ENCODE measurements around the gene SLC11A1.
A peak's percentile ranks its signal among the peaks of the same experiment; 100 is the strongest.

Gene SLC11A1

DNA sequence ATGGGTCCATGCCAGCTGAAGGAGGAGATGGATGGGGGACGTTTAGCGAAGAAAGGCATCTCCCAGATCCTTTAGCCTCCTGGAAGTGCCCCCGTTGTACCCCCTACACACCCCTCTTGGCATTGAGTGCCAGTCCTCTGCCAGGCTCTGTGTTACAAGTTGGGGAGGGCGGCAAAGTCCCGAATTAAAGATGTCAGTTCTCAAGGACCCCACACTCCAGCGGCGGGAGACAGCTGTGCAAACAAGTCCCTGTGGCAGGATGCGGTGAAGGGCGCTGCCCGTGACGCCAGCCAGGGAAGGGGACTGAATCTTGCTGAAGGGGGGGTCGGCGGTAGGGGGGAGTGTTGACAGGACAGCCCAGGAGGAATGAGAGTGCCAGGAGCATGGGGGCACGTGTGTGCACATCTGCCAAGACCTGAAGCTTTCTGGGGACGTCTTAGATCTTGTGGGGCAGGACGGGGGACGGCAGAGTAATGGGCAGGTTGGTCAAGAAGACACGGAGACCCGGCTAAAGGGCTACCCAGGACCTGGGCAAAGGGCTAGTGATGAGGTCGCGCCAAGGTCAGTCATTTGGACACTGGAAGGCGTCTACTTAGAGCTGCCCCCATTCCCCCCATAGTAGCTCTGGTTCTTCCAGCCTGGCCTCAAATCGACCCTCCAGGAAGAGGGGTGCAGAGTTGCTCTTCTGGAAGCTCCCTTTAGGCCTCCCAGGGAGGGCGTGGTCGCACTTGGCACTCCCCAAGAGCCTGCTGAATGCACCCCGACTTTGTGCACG is 14.8 kb downstream of the SLC11A1 start:
- peaks cover 8% of the 10 kb centered on the region; the same call in 1 of the 2 replicates for H3K4me1 ChIP-seq (ENCODE audit: insufficient read depth, low read length)
- no peak overlapping the region for H3K27ac ChIP-seq (ENCODE audit: low read length)
- no peaks in the 10 kb centered on the region for H3K9me3 ChIP-seq (ENCODE audit: insufficient read depth, low read depth, low read length)
- peak overlapping the region; percentile 96; the same call in 1 of the 2 replicates for H3K9ac ChIP-seq (ENCODE audit: low read depth, low read length)
- 0 out of 2 replicates have a peak, but pooled peaks cover under 1% of the 10 kb centered on the region for H3K36me3 ChIP-seq (ENCODE audit: insufficient read depth, low read depth, low read length)
- H3K27me3 ChIP-seq (ENCODE audit: insufficient read depth, low read length) = peaks cover 55% of the 10 kb centered on the region
- peak overlapping the region; percentile 94 for H3K4me3 ChIP-seq (ENCODE audit: low read length)

DNA sequence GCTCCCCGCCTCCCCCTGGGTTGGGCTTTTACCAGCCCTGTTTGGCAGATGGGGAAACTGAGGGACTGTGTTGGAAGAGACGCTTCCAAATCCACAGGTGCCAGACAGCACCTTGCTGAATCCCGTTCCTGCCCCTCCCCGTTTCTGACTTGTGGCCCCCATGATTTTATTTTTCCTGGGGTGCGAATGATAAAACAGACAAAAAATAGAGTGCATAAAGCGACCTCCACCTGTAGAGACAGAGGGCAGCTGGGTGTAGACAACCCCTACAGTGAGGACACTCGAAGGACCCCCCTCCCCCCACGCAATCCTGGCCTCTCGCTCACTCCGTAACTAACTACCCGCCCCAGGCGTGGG is 15.4 kb downstream of the SLC11A1 start:
- H3K4me3 ChIP-seq (ENCODE audit: low read length) = peak overlapping the region; percentile 94
- peaks cover 8% of the 10 kb centered on the region; the same call in 1 of the 2 replicates for H3K4me1 ChIP-seq (ENCODE audit: insufficient read depth, low read length)
- H3K9ac ChIP-seq (ENCODE audit: low read depth, low read length) = no peak overlapping the region
- 0 out of 2 replicates have a peak, but pooled peaks cover 6% of the 10 kb centered on the region for H3K36me3 ChIP-seq (ENCODE audit: insufficient read depth, low read depth, low read length)
- no peaks in the 10 kb centered on the region for H3K9me3 ChIP-seq (ENCODE audit: insufficient read depth, low read depth, low read length)
- peaks cover 55% of the 10 kb centered on the region for H3K27me3 ChIP-seq (ENCODE audit: insufficient read depth, low read length)
- no peak overlapping the region for H3K27ac ChIP-seq (ENCODE audit: low read length)

DNA sequence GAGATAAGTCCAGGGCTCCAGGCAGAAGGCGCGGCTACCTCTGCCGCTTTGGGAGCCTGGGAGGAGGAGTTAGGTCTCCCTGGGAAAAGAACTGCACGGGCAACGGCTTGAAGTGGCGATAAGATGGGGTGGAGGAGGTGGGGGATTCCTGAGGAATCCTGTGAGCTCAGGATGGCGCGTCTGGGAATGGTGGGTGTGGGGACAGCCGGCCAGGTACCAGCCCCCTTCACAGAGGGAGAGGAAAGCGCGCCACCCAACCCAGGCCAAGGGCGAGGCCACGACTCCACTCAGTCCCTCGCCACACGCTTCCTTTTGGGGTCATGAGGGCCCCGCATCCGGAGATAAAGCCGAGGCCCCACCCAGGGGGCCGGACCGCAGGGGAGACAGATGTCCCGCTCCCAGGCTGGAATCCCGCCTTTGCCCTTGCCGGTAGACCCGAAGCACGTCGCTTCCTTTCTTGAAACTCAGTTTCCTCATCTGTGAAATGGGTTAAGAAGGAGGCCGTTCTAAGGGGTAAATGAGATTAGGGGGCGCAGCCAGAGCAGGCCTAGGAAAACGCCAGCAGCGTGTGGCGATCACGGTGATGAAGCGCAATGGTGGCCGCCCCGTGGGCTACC is 15.9 kb downstream of the SLC11A1 start:
- Histone ChIP-seq H3K9me3 (ENCODE audit: insufficient read depth, low read depth, low read length) (no peaks in the 10 kb centered on the region), H3K27me3 (ENCODE audit: insufficient read depth, low read length) (peaks cover 55% of the 10 kb centered on the region), H3K4me3 (ENCODE audit: low read length) (peak overlapping the region; percentile 94), H3K27ac (ENCODE audit: low read length) (no peak overlapping the region), H3K4me1 (ENCODE audit: insufficient read depth, low read length) (peaks cover 8% of the 10 kb centered on the region; the same call in 1 of the 2 replicates), H3K9ac (ENCODE audit: low read depth, low read length) (no peak overlapping the region), H3K36me3 (ENCODE audit: insufficient read depth, low read depth, low read length) (0 out of 2 replicates have a peak, but pooled peaks cover 6% of the 10 kb centered on the region)

DNA sequence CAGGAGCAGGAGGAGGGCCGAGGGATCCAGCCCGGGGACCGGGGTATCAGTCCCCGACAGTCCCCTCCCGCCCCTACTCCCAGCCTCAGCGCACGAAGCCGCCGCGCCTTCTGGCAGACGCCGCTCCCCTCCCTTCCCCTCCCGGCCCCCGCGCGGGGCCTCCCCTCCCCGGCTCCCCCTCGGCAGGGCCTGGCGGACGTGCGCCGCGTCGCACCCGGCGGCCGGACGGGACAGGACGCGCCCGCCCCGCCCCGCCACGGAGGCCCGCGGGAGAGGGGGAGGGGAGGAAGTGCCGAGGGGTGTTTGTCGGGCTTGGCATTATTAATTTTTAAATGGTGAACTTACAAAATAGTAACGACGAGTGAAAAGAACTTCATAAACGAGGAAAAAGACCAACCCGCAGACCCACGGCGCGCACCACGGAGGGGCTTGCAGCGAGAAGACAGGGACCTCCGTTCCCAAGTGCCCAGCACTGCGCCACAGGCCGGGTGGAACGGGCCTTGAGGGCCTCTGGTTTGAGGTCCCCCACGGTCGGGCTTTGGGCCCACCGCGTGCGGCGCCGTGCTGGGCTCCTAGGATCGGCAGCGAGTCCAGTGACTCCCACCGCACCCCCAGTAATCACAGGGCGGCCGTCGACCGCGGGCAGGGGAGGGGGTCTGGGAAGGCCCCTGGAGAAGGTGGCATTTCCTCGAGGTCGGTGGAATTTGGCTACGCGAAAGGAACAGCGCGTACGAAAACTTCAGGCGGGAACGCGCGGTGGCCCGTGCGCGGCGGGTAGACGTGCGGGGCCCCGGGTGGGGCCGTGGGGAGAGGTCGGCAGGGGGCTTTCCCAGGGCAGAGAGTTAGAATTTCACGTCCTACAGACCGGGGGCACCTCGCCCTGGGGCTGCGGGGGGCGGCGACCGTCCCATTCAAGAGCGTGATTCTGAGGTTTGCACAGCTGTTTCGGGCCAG is 16.6 kb downstream of the SLC11A1 start:
- Histone ChIP-seq H3K9ac (ENCODE audit: low read depth, low read length) (no peak overlapping the region; the same call in 1 of the 2 replicates), H3K9me3 (ENCODE audit: insufficient read depth, low read depth, low read length) (no peaks in the 10 kb centered on the region)

DNA sequence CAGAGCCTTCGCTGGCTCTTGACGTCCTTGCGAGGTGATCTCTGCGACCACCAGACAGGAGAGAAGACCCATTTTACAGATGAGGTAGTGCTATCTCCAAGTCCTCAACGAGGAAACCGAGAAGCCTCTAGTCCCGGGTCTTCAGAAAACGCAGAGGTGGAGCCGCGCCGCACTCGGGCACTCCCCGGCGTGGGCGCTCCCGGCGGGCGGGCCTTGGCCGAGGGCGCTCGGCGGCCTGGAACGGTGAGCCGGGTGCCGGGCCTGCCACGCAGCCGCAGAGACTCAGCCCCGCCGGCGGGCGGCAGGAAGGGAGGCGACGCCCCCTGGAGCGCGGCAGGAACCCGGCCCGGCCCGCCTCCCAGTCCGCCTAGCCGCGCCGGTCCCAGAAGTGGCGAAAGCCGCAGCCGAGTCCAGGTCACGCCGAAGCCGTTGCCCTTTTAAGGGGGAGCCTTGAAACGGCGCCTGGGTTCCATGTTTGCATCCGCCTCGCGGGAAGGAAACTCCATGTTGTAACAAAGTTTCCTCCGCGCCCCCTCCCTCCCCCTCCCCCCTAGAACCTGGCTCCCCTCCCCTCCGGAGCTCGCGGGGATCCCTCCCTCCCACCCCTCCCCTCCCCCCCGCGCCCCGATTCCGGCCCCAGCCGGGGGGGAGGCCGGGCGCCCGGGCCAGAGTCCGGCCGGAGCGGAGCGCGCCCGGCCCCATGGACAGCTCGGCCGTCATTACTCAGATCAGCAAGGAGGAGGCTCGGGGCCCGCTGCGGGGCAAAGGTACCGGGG is 17.5 kb downstream of the SLC11A1 start, which contains the start of gene CTDSP1:
Gene CTDSP1 (plus strand): TSS at position 478 of the 776 bp plus-strand sequence. CDS start 223 bp downstream, at position 701.
- Histone ChIP-seq H3K27ac (ENCODE audit: low read length) (peak within 1 kb of the TSS; percentile 65), H3K9me3 (ENCODE audit: insufficient read depth, low read depth, low read length) (no peaks in the 10 kb centered on the region), H3K4me3 (ENCODE audit: low read length) (peak within 1 kb of the TSS; percentile 94), H3K36me3 (ENCODE audit: insufficient read depth, low read depth, low read length) (peaks cover 20% of the 10 kb centered on the region), H3K4me1 (ENCODE audit: insufficient read depth, low read length) (peaks cover 8% of the 10 kb centered on the region; the same call in 1 of the 2 replicates), H3K27me3 (ENCODE audit: insufficient read depth, low read length) (peaks cover 47% of the 10 kb centered on the region), H3K9ac (ENCODE audit: low read depth, low read length) (peak within 1 kb of the TSS; percentile 64; the same call in 1 of the 2 replicates)

More for the DNA sequence above, 16.6 kb downstream of the SLC11A1 start:
- peak overlapping the region; percentile 94 for H3K4me3 ChIP-seq (ENCODE audit: low read length)
- peaks cover 12% of the 10 kb centered on the region; the same call in 1 of the 2 replicates for H3K36me3 ChIP-seq (ENCODE audit: insufficient read depth, low read depth, low read length)
- peaks cover 55% of the 10 kb centered on the region for H3K27me3 ChIP-seq (ENCODE audit: insufficient read depth, low read length)
- H3K4me1 ChIP-seq (ENCODE audit: insufficient read depth, low read length) = peaks cover 8% of the 10 kb centered on the region; the same call in 1 of the 2 replicates
- H3K27ac ChIP-seq (ENCODE audit: low read length) = no peak overlapping the region

DNA sequence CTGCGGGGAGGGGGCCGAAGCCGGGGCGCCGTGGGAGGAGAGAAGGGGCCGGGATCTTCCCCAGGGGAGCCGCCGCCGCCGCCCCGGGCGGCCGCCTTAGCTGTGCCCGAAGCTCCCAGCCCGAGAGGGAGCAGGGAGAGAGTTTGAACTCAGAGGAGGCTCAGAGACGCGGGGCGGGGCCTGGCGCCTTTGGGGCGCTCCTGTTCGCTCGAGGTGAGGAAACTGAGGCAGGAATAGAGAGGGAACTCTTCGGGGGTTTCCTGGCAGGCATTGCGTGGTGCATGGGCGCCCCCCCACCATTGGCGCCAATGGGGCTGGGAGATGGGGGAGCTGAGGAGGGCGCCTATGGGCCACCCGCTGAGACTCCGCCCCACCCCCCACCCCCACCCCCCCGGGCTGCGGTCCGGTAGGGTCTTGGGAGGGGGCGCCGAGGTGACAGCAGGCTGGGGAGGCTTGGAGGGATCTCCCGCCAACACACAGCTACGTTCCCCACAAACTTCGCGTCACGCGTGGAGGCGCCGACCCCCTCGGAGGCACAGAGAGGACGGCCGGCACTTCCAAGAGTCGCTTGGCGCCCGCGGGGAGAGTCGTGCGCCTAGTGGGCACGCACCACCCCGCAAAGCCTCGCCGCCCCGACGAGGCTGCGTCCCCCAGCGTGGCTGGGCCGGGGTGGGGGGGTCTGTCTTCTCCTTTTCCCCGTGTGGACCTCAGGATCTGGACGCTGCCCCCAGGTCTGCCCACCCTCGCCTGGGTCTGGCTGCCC is 18.3 kb downstream of the SLC11A1 start:
- Histone ChIP-seq H3K4me1 (ENCODE audit: insufficient read depth, low read length) (peaks cover 14% of the 10 kb centered on the region; the same call in 1 of the 2 replicates), H3K27ac (ENCODE audit: low read length) (peak overlapping the region; percentile 65), H3K9ac (ENCODE audit: low read depth, low read length) (peak overlapping the region; percentile 64; the same call in 1 of the 2 replicates)

DNA sequence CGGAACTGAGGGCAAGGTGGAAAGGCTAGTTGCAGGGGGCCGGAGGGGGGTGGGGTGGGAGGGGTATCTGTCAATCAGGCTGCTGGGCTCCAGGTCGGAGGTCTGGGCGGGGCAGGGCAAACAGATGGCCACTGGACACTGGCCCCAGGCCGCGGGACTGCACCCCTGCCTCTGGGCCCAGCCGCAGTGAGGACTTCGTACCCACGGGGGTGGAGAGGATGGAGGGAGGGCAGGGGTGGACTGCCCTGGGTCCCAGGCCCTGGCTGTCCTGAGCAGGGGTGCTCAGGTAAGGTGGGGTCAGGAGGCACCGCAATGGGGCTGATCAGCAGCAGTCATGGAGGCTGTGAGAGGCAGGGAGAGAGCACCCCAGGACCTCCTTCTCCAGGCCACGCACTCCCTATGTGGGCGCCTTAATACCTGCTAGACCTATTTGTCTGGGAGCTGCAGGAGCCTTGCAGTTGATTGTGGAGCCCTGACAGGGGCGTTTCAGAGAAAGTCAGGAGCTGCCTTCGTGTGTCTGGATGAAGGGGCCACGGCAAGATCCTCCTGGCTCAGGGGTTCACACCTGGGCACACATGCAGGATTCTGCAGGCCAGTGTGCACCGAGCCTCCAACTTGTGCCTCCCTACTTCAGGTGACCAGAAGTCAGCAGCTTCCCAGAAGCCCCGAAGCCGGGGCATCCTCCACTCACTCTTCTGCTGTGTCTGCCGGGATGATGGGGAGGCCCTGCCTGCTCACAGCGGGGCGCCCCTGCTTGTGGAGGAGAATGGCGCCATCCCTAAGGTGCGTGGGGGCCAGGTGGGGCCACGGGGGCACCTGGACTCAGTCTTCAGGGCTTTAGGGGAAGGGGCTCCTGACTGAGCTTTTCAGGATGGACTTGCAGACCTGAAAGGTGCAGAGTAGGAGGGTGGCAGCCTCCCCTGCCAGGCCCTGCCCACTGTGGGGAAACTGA is 19.1 kb downstream of the SLC11A1 start:
- Histone ChIP-seq H3K27ac (ENCODE audit: low read length) (no peak overlapping the region), H3K9me3 (ENCODE audit: insufficient read depth, low read depth, low read length) (no peaks in the 10 kb centered on the region), H3K36me3 (ENCODE audit: insufficient read depth, low read depth, low read length) (peaks cover 21% of the 10 kb centered on the region), H3K27me3 (ENCODE audit: insufficient read depth, low read length) (peaks cover 34% of the 10 kb centered on the region), H3K4me1 (ENCODE audit: insufficient read depth, low read length) (peaks cover 18% of the 10 kb centered on the region; the same call in 1 of the 2 replicates), H3K4me3 (ENCODE audit: low read length) (peak overlapping the region; percentile 73), H3K9ac (ENCODE audit: low read depth, low read length) (no peak overlapping the region)

More for the DNA sequence above, 18.3 kb downstream of the SLC11A1 start:
- Histone ChIP-seq H3K4me3 (ENCODE audit: low read length) (peak overlapping the region; percentile 73), H3K9me3 (ENCODE audit: insufficient read depth, low read depth, low read length) (no peaks in the 10 kb centered on the region), H3K27me3 (ENCODE audit: insufficient read depth, low read length) (peaks cover 39% of the 10 kb centered on the region), H3K36me3 (ENCODE audit: insufficient read depth, low read depth, low read length) (peaks cover 21% of the 10 kb centered on the region)

DNA sequence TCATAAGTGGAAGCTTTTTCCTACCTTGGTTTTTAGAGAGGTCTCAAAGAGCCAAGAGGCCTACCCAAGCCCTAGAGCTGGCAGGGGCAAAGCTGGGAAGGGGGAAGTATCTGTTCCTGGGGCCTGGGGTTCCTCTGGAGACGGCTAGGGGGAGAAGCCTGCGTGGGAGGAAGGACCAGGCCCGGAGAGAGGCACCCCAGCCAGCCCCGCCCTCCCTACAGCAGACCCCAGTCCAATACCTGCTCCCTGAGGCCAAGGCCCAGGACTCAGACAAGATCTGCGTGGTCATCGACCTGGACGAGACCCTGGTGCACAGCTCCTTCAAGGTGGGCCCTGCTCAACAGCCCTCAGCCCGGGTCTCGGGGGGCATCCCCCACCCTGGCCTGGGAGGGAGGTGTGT is 19.8 kb downstream of the SLC11A1 start:
- Histone ChIP-seq H3K9ac (ENCODE audit: low read depth, low read length) (no peak overlapping the region), H3K4me1 (ENCODE audit: insufficient read depth, low read length) (peaks cover 15% of the 10 kb centered on the region; the same call in 1 of the 2 replicates), H3K4me3 (ENCODE audit: low read length) (no peak overlapping the region), H3K9me3 (ENCODE audit: insufficient read depth, low read depth, low read length) (no peaks in the 10 kb centered on the region), H3K27me3 (ENCODE audit: insufficient read depth, low read length) (peaks cover 27% of the 10 kb centered on the region), H3K36me3 (ENCODE audit: insufficient read depth, low read depth, low read length) (peaks cover 21% of the 10 kb centered on the region), H3K27ac (ENCODE audit: low read length) (no peak overlapping the region)

DNA sequence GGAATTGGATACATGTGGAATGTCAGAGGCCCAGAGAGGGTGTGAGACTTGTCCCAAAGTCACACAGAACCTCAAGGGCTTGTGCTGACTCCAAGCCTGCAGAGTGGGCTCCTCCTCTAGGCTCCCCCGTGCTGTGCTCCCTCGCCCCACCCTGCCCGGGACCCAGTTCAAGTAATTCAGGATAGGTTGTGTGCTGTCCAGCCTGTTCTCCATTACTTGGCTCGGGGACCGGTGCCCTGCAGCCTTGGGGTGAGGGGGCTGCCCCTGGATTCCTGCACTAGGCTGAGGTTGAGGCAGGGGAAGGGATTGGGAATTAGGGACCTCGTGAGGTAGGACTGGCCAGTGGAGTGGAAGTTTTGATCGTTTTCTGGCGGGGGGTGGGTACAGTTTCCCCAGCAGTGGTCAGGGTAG is 20.4 kb downstream of the SLC11A1 start:
- H3K4me3 ChIP-seq (ENCODE audit: low read length) = no peak overlapping the region
- H3K27me3 ChIP-seq (ENCODE audit: insufficient read depth, low read length) = peaks cover 21% of the 10 kb centered on the region
- H3K27ac ChIP-seq (ENCODE audit: low read length) = no peak overlapping the region
- peaks cover 15% of the 10 kb centered on the region; the same call in 1 of the 2 replicates for H3K4me1 ChIP-seq (ENCODE audit: insufficient read depth, low read length)
- no peaks in the 10 kb centered on the region for H3K9me3 ChIP-seq (ENCODE audit: insufficient read depth, low read depth, low read length)
- no peak overlapping the region for H3K9ac ChIP-seq (ENCODE audit: low read depth, low read length)
- H3K36me3 ChIP-seq (ENCODE audit: insufficient read depth, low read depth, low read length) = peaks cover 21% of the 10 kb centered on the region
